Panc1 (cell line): ENCODE measurements around the gene ITPKC. TPM values are rescaled to one million over a fixed set of nuclear protein-coding genes. Genes with fewer than 3 reads are reported as not detected.

Experiments used
- ATAC-seq: fragments of 200-7000 bp; cut with Tn5 transposase; 2 replicates; pipeline ENCODE4 v1.9.1; 2020; ENCODE audit warnings: mild to moderate bottlenecking, moderate library complexity
- BruUV-seq: library from RNA; stranded (reverse); fragments of 400-500 nt; replicated peaks from 2 replicates; lab custom pipeline; 2021; lab: Mats Ljungman, UMichigan
- CTCF ChIA-PET: fragments of 300-600 bp; sonication (Branson Sonifier 250); formaldehyde crosslinking; loops from one replicate; lab custom pipeline; 2022; ENCODE audit warnings: antibody characterized with exemption; lab: Charles Lee
- POLR2A ChIA-PET: fragments of 300-600 bp; sonication (Branson Sonifier 250); formaldehyde crosslinking; loops from one replicate; lab custom pipeline; 2022; ENCODE audit warnings: antibody characterized with exemption; lab: Charles Lee
- DNase-seq: peaks from one replicate; pipeline ENCODE4 v3.0.0-alpha.2; 2010; ENCODE audit warnings: low read depth, low spot score
- H3K27ac ChIP-seq: 2 replicates; pipeline ENCODE4 v1.5.1; 2011; ENCODE audit warnings: mild to moderate bottlenecking, low read length, inconsistent platforms
- H3K27me3 ChIP-seq: fragments of 200-500 bp; sonication (Bioruptor generic); 2 replicates; pipeline ENCODE4 v1.6.0; 2014; ENCODE audit warnings: low read length, inconsistent platforms; ENCODE audit not compliant: control insufficient read depth, insufficient read depth
- H3K36me3 ChIP-seq: fragments of 200-500 bp; sonication (Bioruptor generic); 2 replicates; pipeline ENCODE4 v1.5.1; 2014; ENCODE audit warnings: inconsistent platforms, mild to moderate bottlenecking, low read length, moderate library complexity; ENCODE audit not compliant: control insufficient read depth, insufficient read depth
- H3K4me1 ChIP-seq: 2 replicates; pipeline ENCODE4 v1.5.1; 2011; ENCODE audit warnings: inconsistent platforms, mild to moderate bottlenecking, low read length, moderate library complexity; ENCODE audit not compliant: control insufficient read depth, insufficient read depth
- H3K4me3 ChIP-seq, 2 experiments: 2 replicates each; pipeline ENCODE4 v1.5.1; 2011 to 2012; ENCODE audit warnings: low read depth in 2 of 2, low read length in 2 of 2, mild to moderate bottlenecking in 2 of 2, inconsistent platforms in 1 of 2, moderate library complexity in 1 of 2
- H3K9me3 ChIP-seq: fragments of 200-500 bp; sonication (Bioruptor generic); 2 replicates; pipeline ENCODE4 v1.5.1; 2014; ENCODE audit warnings: low read depth, mild to moderate bottlenecking, inconsistent platforms, low read length, moderate library complexity; ENCODE audit not compliant: control insufficient read depth, insufficient read depth
- POLR2AphosphoS5 ChIP-seq: IDR thresholded peaks from 2 replicates; pipeline ENCODE4 v1.6.1; 2012; ENCODE audit warnings: mild to moderate bottlenecking, low read depth, low read length, moderate library complexity
- SIN3A ChIP-seq: IDR thresholded peaks from 2 replicates; pipeline ENCODE4 v1.6.1; 2012; ENCODE audit warnings: low read depth, mild to moderate bottlenecking, low read length, moderate library complexity, borderline replicate concordance; ENCODE audit not compliant: insufficient read depth
- TCF7L2 ChIP-seq: IDR thresholded peaks from 2 replicates; pipeline ENCODE4 v1.6.1; 2011; ENCODE audit warnings: mild to moderate bottlenecking, low read depth, low read length, inconsistent platforms
- in situ Hi-C: cut with HindIII; loops from 2 replicates; pipeline ENCODE4 v1.10.0; 2016; ENCODE audit warnings: low sequenced_read_pairs, low pct_unique_long_range_greater_than_20kb
- intact Hi-C: fragments of 100-400 bp; cut with micrococcal nuclease; formaldehyde crosslinking; loops from one replicate; pipeline ENCODE4 v1.10.0; 2022; ENCODE audit not compliant: unreplicated experiment
- total RNA-seq: library from RNA; stranded (reverse); gene quantifications from one replicate; pipeline ENCODE4 v1.2.1, GENCODE V29; 2021; ENCODE audit not compliant: unreplicated experiment
- TF ChIP-seq, protein P1 (sequence below), 2 experiments: IDR thresholded peaks; 2 replicates each; pipeline ENCODE4 v1.6.1; 2011 to 2012; ENCODE audit warnings: low read depth in 2 of 2, control low read depth in 1 of 2, low read length in 1 of 2, mild to moderate bottlenecking in 1 of 2, moderate library complexity in 1 of 2; ENCODE audit not compliant: insufficient read depth in 1 of 2
- TF ChIP-seq, protein P2 (sequence below): fragments of 450-650 bp; IDR thresholded peaks from 2 replicates; pipeline ENCODE4 v1.5.1; 2017; ENCODE audit warnings: mild to moderate bottlenecking

ITPKC gene
- total RNA-seq, 1 experiment from 2014 or later: 7.2 TPM

DNA sequence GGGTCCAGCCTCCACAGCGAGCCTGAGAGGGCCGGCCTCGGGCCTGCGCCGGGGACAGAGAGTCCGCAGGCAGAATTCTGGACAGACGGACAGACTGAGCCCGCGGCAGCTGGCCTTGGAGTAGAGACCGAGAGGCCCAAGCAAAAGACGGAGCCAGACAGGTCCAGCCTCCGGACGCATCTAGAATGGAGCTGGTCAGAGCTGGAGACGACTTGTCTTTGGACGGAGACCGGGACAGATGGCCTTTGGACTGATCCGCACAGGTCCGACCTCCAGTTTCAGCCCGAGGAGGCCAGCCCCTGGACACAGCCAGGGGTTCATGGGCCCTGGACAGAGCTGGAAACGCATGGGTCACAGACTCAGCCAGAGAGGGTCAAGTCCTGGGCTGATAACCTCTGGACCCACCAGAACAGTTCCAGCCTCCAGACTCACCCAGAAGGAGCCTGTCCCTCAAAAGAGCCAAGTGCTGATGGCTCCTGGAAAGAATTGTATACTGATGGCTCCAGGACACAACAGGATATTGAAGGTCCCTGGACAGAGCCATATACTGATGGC, 490 bp downstream of the ITPKC start:
- Histone ChIP-seq H3K9me3 (no peaks in the 10 kb centered on the region), H3K27ac (peak overlapping the region; percentile 86), H3K4me3 (peak overlapping the region; percentile 65 to 77), H3K27me3 (no peaks in the 10 kb centered on the region), H3K36me3 (peaks cover 3% of the 10 kb centered on the region; the same call in 1 of the 2 replicates), H3K4me1 (peaks cover 11% of the 10 kb centered on the region)
- TF ChIP-seq SIN3A (no peak), POLR2AphosphoS5 (no peak), TCF7L2 (no peak)
- TF ChIP-seq, protein P1, sequence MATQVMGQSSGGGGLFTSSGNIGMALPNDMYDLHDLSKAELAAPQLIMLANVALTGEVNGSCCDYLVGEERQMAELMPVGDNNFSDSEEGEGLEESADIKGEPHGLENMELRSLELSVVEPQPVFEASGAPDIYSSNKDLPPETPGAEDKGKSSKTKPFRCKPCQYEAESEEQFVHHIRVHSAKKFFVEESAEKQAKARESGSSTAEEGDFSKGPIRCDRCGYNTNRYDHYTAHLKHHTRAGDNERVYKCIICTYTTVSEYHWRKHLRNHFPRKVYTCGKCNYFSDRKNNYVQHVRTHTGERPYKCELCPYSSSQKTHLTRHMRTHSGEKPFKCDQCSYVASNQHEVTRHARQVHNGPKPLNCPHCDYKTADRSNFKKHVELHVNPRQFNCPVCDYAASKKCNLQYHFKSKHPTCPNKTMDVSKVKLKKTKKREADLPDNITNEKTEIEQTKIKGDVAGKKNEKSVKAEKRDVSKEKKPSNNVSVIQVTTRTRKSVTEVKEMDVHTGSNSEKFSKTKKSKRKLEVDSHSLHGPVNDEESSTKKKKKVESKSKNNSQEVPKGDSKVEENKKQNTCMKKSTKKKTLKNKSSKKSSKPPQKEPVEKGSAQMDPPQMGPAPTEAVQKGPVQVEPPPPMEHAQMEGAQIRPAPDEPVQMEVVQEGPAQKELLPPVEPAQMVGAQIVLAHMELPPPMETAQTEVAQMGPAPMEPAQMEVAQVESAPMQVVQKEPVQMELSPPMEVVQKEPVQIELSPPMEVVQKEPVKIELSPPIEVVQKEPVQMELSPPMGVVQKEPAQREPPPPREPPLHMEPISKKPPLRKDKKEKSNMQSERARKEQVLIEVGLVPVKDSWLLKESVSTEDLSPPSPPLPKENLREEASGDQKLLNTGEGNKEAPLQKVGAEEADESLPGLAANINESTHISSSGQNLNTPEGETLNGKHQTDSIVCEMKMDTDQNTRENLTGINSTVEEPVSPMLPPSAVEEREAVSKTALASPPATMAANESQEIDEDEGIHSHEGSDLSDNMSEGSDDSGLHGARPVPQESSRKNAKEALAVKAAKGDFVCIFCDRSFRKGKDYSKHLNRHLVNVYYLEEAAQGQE (IDR thresholded peaks at IDR 0.05; ENCODE audit: insufficient read depth in 1 of 2, low read depth in 2 of 2, low read length in 1 of 2): no peak
- TF ChIP-seq, protein P2, sequence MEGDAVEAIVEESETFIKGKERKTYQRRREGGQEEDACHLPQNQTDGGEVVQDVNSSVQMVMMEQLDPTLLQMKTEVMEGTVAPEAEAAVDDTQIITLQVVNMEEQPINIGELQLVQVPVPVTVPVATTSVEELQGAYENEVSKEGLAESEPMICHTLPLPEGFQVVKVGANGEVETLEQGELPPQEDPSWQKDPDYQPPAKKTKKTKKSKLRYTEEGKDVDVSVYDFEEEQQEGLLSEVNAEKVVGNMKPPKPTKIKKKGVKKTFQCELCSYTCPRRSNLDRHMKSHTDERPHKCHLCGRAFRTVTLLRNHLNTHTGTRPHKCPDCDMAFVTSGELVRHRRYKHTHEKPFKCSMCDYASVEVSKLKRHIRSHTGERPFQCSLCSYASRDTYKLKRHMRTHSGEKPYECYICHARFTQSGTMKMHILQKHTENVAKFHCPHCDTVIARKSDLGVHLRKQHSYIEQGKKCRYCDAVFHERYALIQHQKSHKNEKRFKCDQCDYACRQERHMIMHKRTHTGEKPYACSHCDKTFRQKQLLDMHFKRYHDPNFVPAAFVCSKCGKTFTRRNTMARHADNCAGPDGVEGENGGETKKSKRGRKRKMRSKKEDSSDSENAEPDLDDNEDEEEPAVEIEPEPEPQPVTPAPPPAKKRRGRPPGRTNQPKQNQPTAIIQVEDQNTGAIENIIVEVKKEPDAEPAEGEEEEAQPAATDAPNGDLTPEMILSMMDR: no peak
- ATAC-seq (no peak; the same call in 1 of the 2 replicates), DNase-seq (no peak)
- intact Hi-C loops (no loop called here), in situ Hi-C loops (no loop called here)
- no TSS peak for BruUV-seq
- CTCF ChIA-PET: no interaction called here
- POLR2A ChIA-PET: no interaction called here

DNA sequence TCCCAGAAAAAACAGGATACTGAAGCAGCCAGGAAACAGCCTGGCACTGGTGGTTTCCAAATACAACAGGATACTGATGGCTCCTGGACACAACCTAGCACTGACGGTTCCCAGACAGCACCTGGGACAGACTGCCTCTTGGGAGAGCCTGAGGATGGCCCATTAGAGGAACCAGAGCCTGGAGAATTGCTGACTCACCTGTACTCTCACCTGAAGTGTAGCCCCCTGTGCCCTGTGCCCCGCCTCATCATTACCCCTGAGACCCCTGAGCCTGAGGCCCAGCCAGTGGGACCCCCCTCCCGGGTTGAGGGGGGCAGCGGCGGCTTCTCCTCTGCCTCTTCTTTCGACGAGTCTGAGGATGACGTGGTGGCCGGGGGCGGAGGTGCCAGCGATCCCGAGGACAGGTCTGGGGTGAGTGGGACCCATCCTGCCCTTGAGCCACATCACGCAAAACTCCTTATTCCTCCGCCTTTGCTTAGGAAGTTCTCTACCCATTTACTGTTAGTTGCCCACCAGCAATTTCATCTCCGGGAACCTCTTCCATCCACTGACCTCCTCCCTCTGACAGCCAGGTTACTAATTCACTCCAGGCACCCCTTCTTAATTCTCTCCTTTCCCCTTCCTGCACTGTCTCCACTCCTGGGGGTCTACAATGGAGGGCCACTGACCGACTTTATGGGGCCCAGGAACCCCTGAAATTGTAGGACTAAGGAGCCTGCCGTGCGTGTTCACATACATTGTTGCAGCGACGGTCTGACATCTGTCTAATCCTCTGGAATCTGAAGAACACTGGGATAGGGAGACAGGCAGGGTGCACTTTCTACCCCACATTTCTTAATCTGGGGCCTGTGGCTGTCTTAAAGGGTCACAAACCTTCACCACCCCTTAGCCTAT, 1.2 kb downstream of the ITPKC start:
- no peaks in the 10 kb centered on the region for H3K9me3 ChIP-seq
- intact Hi-C loops (no loop called here), in situ Hi-C loops (no loop called here)
- DNase-seq (no peak), ATAC-seq (no peak)
- H3K4me3 ChIP-seq: peak overlapping the region; percentile 65 to 77
- peak overlapping the region; percentile 86 for H3K27ac ChIP-seq
- H3K27me3 ChIP-seq: no peaks in the 10 kb centered on the region
- H3K36me3 ChIP-seq: peaks cover 3% of the 10 kb centered on the region; the same call in 1 of the 2 replicates
- TSS peak; percentile 75 for BruUV-seq
- CTCF ChIA-PET: no interaction called here
- peaks cover 11% of the 10 kb centered on the region for H3K4me1 ChIP-seq
- POLR2A ChIA-PET: no interaction called here
- TF ChIP-seq, protein P2: no peak
- TF ChIP-seq, protein P1 (IDR thresholded peaks at IDR 0.05; ENCODE audit: insufficient read depth in 1 of 2, low read depth in 2 of 2, low read length in 1 of 2): no peak
- TF ChIP-seq POLR2AphosphoS5 (no peak), SIN3A (no peak), TCF7L2 (no peak)
